Peyer's patch (tissue), 4 donors: ENCODE measurements around the gene LYRM9. TPM values are rescaled to one million over a fixed set of nuclear protein-coding genes. Genes with fewer than 3 reads are reported as not detected.

ENCODE experiments used
- DNase-seq, 3 donors: peaks; one replicate each; pipeline ENCODE4 v3.0.0-alpha.2; 2017 to 2019
- H3K27ac ChIP-seq, 4 donors: fragments of 200-600 bp; sonication (generic); one replicate each; pipeline ENCODE4 v1.5.1; 2016 to 2019
- H3K27me3 ChIP-seq, 2 donors: fragments of 200-600 bp; sonication (generic); one replicate each; pipeline ENCODE4 v1.5.1; 2019
- H3K36me3 ChIP-seq, 3 donors: fragments of 200-600 bp; sonication (generic); one replicate each; pipeline ENCODE4 v1.5.1; 2016 to 2019
- H3K4me1 ChIP-seq, 4 donors: fragments of 200-600 bp; sonication (generic); one replicate each; pipeline ENCODE4 v1.5.1; 2016 to 2019
- H3K4me3 ChIP-seq, 4 donors: fragments of 200-600 bp; sonication (generic); 1 replicate in 3 of 4; 2 replicates in 1 of 4; pipeline ENCODE4 v1.5.1; 2016 to 2019; ENCODE audit warnings: mild to moderate bottlenecking in 1 of 4
- H3K9me3 ChIP-seq, 4 donors: fragments of 200-600 bp; sonication (generic); one replicate each; pipeline ENCODE4 v1.5.1; 2016 to 2019; ENCODE audit warnings: mild to moderate bottlenecking in 1 of 4
- CTCF ChIP-seq, 6 experiments: fragments of 450-650 bp in 4 of 6; fragments of 200-600 bp in 2 of 6; sonication (generic) in 1 of 6; IDR thresholded peaks; one replicate each; pipeline ENCODE4 v1.5.1; 2017 to 2019; ENCODE audit warnings: antibody characterized with exemption in 6 of 6, mild to moderate bottlenecking in 3 of 6, moderate library complexity in 1 of 6
- POLR2A ChIP-seq, 2 donors: fragments of 450-650 bp; IDR thresholded peaks; one replicate each; pipeline ENCODE4 v1.5.1; 2017; ENCODE audit warnings: antibody characterized with exemption in 2 of 2, mild to moderate bottlenecking in 2 of 2, moderate library complexity in 2 of 2
- total RNA-seq, 4 donors: library from RNA; depleted of rRNA; stranded (reverse); fragments of >200 nt; gene quantifications; one replicate each; pipeline ENCODE4 v1.1.0, GENCODE V29; 2016

The LYRM9 gene
- total RNA-seq, 4 donors from 2014 or later: 11.6 to 17.0 (median 15.6) TPM

DNA sequence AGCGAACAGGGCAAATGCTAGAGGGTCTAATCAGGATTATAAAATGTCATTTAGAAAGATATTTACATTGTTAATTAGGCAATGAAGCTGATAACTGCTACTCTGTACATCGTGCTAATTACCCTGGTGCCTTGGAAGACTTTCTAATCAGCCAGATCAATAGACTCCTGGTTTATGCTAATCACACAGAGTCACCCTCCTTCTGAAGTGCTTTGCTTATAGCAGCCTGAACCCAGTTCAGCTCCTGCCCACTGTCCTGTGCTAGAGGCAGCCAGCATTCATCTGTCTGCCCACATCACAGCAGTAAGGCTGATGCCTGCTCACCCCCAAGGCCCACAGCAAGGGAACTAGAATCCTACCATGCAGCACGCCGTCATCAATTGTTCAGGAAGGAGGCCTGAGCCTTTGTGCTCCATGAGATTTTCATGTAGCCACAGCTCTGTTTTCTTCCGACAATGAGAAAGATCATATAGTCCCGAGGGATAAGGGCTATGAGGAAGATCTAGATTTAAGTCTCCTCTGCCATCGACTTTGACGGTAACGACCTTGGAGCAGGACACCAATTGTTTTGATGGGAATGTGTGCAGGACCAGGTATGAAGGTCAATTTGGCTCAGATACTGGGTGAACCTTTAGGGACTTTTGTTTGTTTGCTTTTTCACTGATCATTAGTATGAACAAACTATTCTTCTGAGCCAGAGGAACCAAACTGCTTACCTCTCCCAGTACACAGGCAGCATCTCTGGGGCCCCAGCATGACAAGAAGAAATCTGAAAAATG is 12.5 kb upstream of the LYRM9 start:
- no peak overlapping the region for H3K4me3 ChIP-seq
- no peaks in the 10 kb centered on the region for H3K36me3 ChIP-seq
- no peak overlapping the region for H3K27ac ChIP-seq
- no peaks in the 10 kb centered on the region for H3K9me3 ChIP-seq
- DNase-seq: no peak
- TF ChIP-seq CTCF (IDR thresholded peaks at IDR 0.05): no peak
- no peak for TF ChIP-seq POLR2A (IDR thresholded peaks at IDR 0.05)
- H3K4me1 ChIP-seq: no peaks in the 10 kb centered on the region
- no peaks in the 10 kb centered on the region for H3K27me3 ChIP-seq

DNA sequence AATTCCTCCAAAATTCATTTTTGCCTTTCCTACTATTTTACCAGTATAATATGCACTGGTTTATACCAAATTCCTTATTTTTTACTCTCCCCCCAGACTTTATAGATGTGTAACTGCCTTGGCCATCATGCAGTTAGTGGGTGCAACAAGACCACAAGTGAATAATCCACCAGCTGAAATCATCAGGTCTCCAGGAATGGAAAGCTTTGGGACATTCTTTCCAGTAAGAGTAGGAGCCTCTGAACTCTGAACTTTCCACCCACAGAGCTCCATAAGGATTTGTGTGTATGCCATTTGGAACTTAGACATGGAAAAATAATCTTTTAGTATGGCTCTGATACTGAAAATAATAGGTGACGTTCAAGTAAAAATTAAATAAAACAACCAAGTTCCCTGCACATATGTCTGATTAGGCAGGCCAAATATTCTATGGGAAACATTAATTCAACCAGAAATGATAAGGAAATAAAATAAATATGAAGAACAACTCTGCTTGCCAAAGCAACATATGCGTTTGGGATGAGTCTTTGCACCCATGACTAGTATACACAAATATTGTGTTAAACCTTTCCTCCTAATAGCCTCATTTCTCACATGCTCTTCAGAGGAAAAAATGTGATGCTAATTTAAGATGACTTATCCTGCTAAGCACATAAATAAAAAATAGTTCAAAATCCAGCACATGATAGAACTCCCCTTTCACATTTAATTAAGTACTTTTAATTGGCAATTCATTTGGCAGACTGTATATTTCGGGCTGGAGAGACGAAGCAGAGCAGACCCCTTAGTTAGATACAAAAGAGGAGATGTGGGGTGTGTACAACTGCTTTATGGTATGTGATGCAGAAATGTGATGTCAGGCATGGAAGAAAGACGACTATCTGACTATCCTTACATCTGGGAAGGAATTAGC is 11.6 kb upstream of the LYRM9 start:
- Histone ChIP-seq H3K9me3 (no peaks in the 10 kb centered on the region), H3K4me1 (no peaks in the 10 kb centered on the region), H3K27ac (no peak overlapping the region), H3K36me3 (no peaks in the 10 kb centered on the region), H3K27me3 (no peaks in the 10 kb centered on the region), H3K4me3 (no peak overlapping the region)
- no peak for DNase-seq
- TF ChIP-seq CTCF (IDR thresholded peaks at IDR 0.05): no peak
- TF ChIP-seq POLR2A (IDR thresholded peaks at IDR 0.05): no peak

DNA sequence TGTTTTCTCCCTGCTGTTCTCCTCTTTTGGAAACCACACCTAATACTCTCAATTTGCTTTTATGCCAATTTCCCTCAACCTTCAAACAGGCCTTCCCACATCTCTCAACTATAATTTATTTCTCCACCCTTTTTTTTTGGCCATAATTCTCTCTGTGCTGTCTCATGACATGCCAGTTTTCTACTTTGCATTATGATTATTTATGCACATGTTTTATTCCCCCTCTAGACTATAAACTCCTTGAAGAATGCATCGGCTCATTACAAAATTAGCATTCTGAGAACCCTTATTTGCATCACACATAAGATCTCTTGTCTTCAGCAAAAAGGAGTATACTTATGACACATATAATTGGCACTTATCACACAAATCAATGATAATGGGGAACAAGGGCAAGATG is 10.9 kb upstream of the LYRM9 start:
- H3K36me3 ChIP-seq: no peaks in the 10 kb centered on the region
- TF ChIP-seq CTCF (IDR thresholded peaks at IDR 0.05) (no peak), POLR2A (IDR thresholded peaks at IDR 0.05) (no peak)
- H3K27me3 ChIP-seq: no peaks in the 10 kb centered on the region
- DNase-seq: no peak
- no peak overlapping the region for H3K27ac ChIP-seq
- no peaks in the 10 kb centered on the region for H3K4me1 ChIP-seq
- no peaks in the 10 kb centered on the region for H3K9me3 ChIP-seq
- H3K4me3 ChIP-seq: no peak overlapping the region

DNA sequence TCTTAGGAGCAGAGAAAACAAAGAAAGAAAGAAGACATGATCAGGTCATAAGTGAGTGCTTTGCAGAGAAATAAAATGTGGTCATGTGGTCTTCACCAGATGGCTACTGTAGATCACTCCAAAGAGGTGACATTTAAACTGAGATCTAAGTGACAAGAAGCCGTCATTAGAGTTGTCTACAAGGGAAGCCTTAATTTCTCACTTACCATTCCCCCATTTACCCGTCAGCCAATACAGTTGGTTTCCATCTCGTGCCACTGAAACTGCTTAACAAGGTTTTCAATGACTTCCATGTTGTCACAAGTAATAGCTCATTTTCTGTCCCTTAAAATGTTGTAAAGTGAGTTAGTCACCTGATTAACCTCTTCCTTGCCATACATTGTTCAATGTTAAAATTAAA is 6.4 kb upstream of the LYRM9 start:
- DNase-seq: no peak
- Histone ChIP-seq H3K4me1 (no peaks in the 10 kb centered on the region), H3K27me3 (no peaks in the 10 kb centered on the region), H3K36me3 (no peaks in the 10 kb centered on the region), H3K4me3 (no peak overlapping the region), H3K27ac (no peak overlapping the region), H3K9me3 (no peaks in the 10 kb centered on the region)
- TF ChIP-seq CTCF (IDR thresholded peaks at IDR 0.05): no peak
- TF ChIP-seq POLR2A (IDR thresholded peaks at IDR 0.05): no peak

- H3K9me3 ChIP-seq: no peaks in the 10 kb centered on the region
- TF ChIP-seq POLR2A (IDR thresholded peaks at IDR 0.05): no peak
- TF ChIP-seq CTCF (IDR thresholded peaks at IDR 0.05): no peak
- H3K27me3 ChIP-seq: no peaks in the 10 kb centered on the region
- no peak overlapping the region for H3K4me3 ChIP-seq
- H3K36me3 ChIP-seq: no peaks in the 10 kb centered on the region
- no peak for DNase-seq
- peaks cover 0 to 8% (median 3%) of the 10 kb centered on the region in 4 donors for H3K4me1 ChIP-seq
- H3K27ac ChIP-seq: no peak overlapping the region
These were observed 4.9 kb upstream of the LYRM9 start for GRCh38 chr17:27898096-27898495.
